ENCODE results near the gene HMX1. TPM values are rescaled to one million over a fixed set of nuclear protein-coding genes. Genes with fewer than 3 reads are reported as not detected.

Gene HMX1
- total and polyA plus RNA-seq, 10 of the 15 experiments (the other 5 are each of a cell fraction or from before 2014, with no cell fraction given): not detected

DNA sequence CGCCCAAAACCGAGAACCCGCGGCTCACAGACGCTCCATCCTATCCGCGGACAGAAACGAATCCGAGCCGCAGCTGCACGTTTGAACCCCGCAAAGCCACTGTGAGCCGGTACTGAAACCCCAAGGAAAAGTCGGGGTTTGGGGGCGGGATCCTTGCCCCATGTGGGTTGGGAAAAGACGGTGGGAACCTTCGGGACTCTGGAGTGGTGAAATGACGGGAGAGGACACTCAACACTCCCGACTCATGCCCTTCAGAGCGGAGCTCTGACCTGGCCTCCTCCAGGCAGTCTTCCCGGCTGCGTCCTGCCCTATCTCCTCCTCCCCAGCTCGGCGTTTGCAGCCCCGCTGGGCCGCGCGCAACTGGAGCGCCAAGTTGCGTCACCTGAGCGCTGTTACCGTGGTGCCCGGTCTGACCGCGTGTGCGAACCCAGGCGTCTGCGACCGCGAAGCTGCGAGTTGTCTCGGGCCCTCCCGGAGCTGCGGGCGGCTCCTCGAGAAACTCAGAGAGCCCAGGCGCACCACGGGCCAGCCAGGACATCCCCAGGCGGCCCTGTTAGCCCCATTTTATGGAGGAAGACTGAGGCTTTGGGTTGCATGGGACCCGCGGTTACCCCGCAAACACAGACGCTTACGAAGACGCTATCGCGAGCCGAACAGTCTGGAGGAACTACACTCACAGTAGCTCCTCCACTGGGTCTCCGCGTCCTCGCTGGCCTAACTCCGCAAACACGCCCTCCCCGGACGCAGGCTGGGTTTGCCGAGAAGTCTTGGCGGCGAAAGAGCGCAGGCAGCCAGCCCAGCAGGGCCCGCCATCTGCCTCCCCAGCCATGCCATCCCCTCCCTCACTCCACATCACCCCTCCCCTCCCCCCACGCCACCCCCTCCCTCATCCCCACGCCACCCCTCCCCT is 20.3 kb upstream of the HMX1 start:
- intact Hi-C loops (cut with micrococcal nuclease; ENCODE audit: unreplicated experiment): no loop called here
- POLR2A ChIA-PET: no interaction called here
- no TSS peak for BruUV-seq (replicated peaks)

More for the DNA sequence above, 20.3 kb upstream of the HMX1 start:
- H4K20me1 ChIP-seq (ENCODE audit: control insufficient read depth, insufficient read depth): no peaks in the 10 kb centered on the region
- no peaks in the 10 kb centered on the region; the same call in 2 of the 3 replicates for H3K9me3 ChIP-seq (replicated peaks; ENCODE audit: control insufficient read depth, insufficient read depth, low read length)
- H3K36me3 ChIP-seq (ENCODE audit: control insufficient read depth in 2 of 2, insufficient read depth in 2 of 2, low read length in 1 of 2): no peaks in the 10 kb centered on the region
- no peak overlapping the region for H3K4me3 ChIP-seq
- H3K4me2 ChIP-seq (ENCODE audit: control insufficient read depth, insufficient read depth): no peak overlapping the region
- ATAC-seq (no peak), DNase-seq (ENCODE audit: low read depth, low spot score) (peak; percentile 3), FAIRE-seq (no peak)
- WGBS (ENCODE audit: insufficient coverage, insufficient replicate concordance, low lambda C conversion rate, missing lambda C conversion rate): 64% methylated on average over 40 of the region's 72 CpGs
- SMC1A ChIA-PET (ENCODE audit: uncharacterized antibody, unreplicated experiment): no interaction called here
- H3K4me1 ChIP-seq (ENCODE audit: control insufficient read depth, insufficient read depth, low read length): no peaks in the 10 kb centered on the region
- no peaks in the 10 kb centered on the region for H3K79me2 ChIP-seq (ENCODE audit: control insufficient read depth, insufficient read depth, low read length)
- H3K9ac ChIP-seq (ENCODE audit: control insufficient read depth, insufficient read depth, low read length): no peak overlapping the region
- TF ChIP-seq CHD4 (IDR thresholded peaks at IDR 0.05) (no peak), POLR2AphosphoS5 (IDR thresholded peaks at IDR 0.05; ENCODE audit: low read length) (no peak), JUND (IDR thresholded peaks at IDR 0.05; ENCODE audit: low read depth, low read length) (no peak)
- TF ChIP-seq, protein P1, sequence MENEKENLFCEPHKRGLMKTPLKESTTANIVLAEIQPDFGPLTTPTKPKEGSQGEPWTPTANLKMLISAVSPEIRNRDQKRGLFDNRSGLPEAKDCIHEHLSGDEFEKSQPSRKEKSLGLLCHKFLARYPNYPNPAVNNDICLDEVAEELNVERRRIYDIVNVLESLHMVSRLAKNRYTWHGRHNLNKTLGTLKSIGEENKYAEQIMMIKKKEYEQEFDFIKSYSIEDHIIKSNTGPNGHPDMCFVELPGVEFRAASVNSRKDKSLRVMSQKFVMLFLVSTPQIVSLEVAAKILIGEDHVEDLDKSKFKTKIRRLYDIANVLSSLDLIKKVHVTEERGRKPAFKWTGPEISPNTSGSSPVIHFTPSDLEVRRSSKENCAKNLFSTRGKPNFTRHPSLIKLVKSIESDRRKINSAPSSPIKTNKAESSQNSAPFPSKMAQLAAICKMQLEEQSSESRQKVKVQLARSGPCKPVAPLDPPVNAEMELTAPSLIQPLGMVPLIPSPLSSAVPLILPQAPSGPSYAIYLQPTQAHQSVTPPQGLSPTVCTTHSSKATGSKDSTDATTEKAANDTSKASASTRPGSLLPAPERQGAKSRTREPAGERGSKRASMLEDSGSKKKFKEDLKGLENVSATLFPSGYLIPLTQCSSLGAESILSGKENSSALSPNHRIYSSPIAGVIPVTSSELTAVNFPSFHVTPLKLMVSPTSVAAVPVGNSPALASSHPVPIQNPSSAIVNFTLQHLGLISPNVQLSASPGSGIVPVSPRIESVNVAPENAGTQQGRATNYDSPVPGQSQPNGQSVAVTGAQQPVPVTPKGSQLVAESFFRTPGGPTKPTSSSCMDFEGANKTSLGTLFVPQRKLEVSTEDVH (IDR thresholded peaks at IDR 0.05; ENCODE audit: low read depth, partially characterized antibody): no peak
- CTCF ChIA-PET: no interaction called here
- in situ Hi-C loops (cut with MboI): no loop called here
- RAD21 ChIA-PET (ENCODE audit: unreplicated experiment): no interaction called here
- H2AFZ ChIP-seq (ENCODE audit: control insufficient read depth, low read depth, low read length): no peak overlapping the region
- peaks cover 0 to 4% of the 10 kb centered on the region in 2 experiments; a peak in 2 of 4 replicates for H3K27me3 ChIP-seq (replicated peaks in 1 of 2; ENCODE audit: control insufficient read depth in 2 of 2, insufficient read depth in 2 of 2, low read length in 1 of 2)
- no peak overlapping the region for H3K27ac ChIP-seq (ENCODE audit: control insufficient read depth, insufficient read depth)
